ENCODE measurements around the gene GEMIN2. TPM values are rescaled to one million over a fixed set of nuclear protein-coding genes. Genes with fewer than 3 reads are reported as not detected.

The GEMIN2 gene
- total and polyA plus RNA-seq, 2 donors (not counting 3 experiments of a cell fraction or from before 2014, with no cell fraction given) = 14.3 to 19.5 TPM

DNA sequence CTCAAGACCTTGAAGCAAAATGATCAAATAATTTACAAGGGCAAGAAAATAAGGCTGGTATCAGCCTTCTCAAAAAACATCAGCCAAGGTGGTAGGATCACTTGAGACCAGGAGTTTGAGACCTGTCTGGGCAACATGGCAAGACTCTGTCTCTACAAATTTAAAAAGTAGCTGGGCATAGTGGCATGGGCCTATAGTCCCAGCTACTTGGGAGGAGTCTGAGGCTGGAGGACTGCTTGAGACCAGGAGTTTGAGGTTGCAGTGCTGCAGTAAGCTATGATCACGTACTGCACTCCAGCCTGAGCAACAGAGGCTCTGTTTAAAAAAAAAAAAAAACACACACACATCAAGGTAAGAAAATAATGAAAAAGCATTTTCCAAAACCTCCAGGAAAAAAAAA lies 33.2 kb upstream of the GEMIN2 start:
- H3K36me3 ChIP-seq (ENCODE audit: control insufficient read depth in 2 of 2, extremely low read depth in 1 of 2, insufficient read depth in 2 of 2, low read length in 2 of 2) = peaks cover 12 to 14% of the 10 kb centered on the region in 2 experiments
- no peak overlapping the region for H3K9ac ChIP-seq (replicated peaks; ENCODE audit: extremely low read depth, insufficient read depth, low read length)
- H3K27me3 ChIP-seq (ENCODE audit: control insufficient read depth in 2 of 2, insufficient read depth in 2 of 2, low read length in 2 of 2) = no peaks in the 10 kb centered on the region
- BruUV-seq (replicated peaks) = no TSS peak
- no peaks in the 10 kb centered on the region for H3K4me1 ChIP-seq (ENCODE audit: control insufficient read depth, extremely low read depth, insufficient read depth, low read length)
- no peaks in the 10 kb centered on the region for H3K9me1 ChIP-seq (replicated peaks; ENCODE audit: control insufficient read depth, extremely low read depth, insufficient read depth, low read length)
- intact Hi-C loops (cut with micrococcal nuclease) (no loop called here), dilution Hi-C loops (cut with MboI; ENCODE audit: extremely low pct_ligation_motif_present, low sequenced_read_pairs) (no loop called here)
- H3K4me2 ChIP-seq (ENCODE audit: insufficient read depth, low read length) = no peak overlapping the region
- H3K27ac ChIP-seq (ENCODE audit: insufficient read depth, low read depth, low read length) = no peak overlapping the region
- H3K4me3 ChIP-seq (replicated peaks in 1 of 3; ENCODE audit: insufficient read depth in 1 of 3, low read depth in 1 of 3, low read length in 3 of 3) = no peak overlapping the region
- DNase-seq (ENCODE audit: low read depth, low spot score) (no peak), FAIRE-seq (no peak)
- peaks cover 3% of the 10 kb centered on the region for H4K20me1 ChIP-seq (replicated peaks; ENCODE audit: control insufficient read depth, extremely low read depth, insufficient read depth, low read length)
- H3K9me3 ChIP-seq (replicated peaks; ENCODE audit: control insufficient read depth, insufficient read depth, low read length) = no peaks in the 10 kb centered on the region
- no peak overlapping the region for H2AFZ ChIP-seq (ENCODE audit: low read depth, low read length)
- H3K79me2 ChIP-seq (ENCODE audit: control insufficient read depth, insufficient read depth, low read length) = peaks cover 11% of the 10 kb centered on the region
- TF ChIP-seq EZH2 (IDR thresholded peaks at IDR 0.05; ENCODE audit: borderline replicate concordance, low read depth, low read length, severe bottlenecking) = no peak
- TF ChIP-seq, protein P1, sequence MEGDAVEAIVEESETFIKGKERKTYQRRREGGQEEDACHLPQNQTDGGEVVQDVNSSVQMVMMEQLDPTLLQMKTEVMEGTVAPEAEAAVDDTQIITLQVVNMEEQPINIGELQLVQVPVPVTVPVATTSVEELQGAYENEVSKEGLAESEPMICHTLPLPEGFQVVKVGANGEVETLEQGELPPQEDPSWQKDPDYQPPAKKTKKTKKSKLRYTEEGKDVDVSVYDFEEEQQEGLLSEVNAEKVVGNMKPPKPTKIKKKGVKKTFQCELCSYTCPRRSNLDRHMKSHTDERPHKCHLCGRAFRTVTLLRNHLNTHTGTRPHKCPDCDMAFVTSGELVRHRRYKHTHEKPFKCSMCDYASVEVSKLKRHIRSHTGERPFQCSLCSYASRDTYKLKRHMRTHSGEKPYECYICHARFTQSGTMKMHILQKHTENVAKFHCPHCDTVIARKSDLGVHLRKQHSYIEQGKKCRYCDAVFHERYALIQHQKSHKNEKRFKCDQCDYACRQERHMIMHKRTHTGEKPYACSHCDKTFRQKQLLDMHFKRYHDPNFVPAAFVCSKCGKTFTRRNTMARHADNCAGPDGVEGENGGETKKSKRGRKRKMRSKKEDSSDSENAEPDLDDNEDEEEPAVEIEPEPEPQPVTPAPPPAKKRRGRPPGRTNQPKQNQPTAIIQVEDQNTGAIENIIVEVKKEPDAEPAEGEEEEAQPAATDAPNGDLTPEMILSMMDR (IDR thresholded peaks at IDR 0.05; ENCODE audit: extremely low read depth in 1 of 2, insufficient read depth in 1 of 2, low read depth in 1 of 2, low read length in 2 of 2) = no peak
- TF ChIP-seq, protein P2, sequence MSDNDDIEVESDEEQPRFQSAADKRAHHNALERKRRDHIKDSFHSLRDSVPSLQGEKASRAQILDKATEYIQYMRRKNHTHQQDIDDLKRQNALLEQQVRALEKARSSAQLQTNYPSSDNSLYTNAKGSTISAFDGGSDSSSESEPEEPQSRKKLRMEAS (IDR thresholded peaks at IDR 0.05; ENCODE audit: insufficient read depth, insufficient read length) = no peak
- no peak for TF ChIP-seq FOS (IDR thresholded peaks at IDR 0.05; ENCODE audit: borderline replicate concordance, insufficient read depth, low read length)
- TF ChIP-seq POLR2A (IDR thresholded peaks at IDR 0.05; ENCODE audit: low read depth, low read length) = no peak
- no peak for TF ChIP-seq MYC (IDR thresholded peaks at IDR 0.05; ENCODE audit: low read depth, low read length)
- no peak for TF ChIP-seq GATA2 (IDR thresholded peaks at IDR 0.05; ENCODE audit: insufficient read depth, insufficient read length, low read depth, low read length)
- TF ChIP-seq POLR2AphosphoS5 (IDR thresholded peaks at IDR 0.05; ENCODE audit: insufficient read depth, low read depth, low read length) = no peak
- no peak for TF ChIP-seq JUN (IDR thresholded peaks at IDR 0.05; ENCODE audit: borderline replicate concordance, insufficient read depth, insufficient read length, low read depth)
- POLR2A ChIA-PET = no interaction called here
- CTCF ChIA-PET = no interaction called here

Measured in endothelial cell of umbilical vein (primary cell).